ENCODE results near the gene APOLD1. TPM values are rescaled to one million over a fixed set of nuclear protein-coding genes. Genes with fewer than 3 reads are reported as not detected.
"Not testable (repeated sequence)": the region's sequence is repeated elsewhere in the genome, so short reads cannot be mapped to it uniquely, and the experiment has no call there.

The APOLD1 gene
- total RNA-seq, 1 experiment from 2014 or later, result 1.8 TPM

DNA sequence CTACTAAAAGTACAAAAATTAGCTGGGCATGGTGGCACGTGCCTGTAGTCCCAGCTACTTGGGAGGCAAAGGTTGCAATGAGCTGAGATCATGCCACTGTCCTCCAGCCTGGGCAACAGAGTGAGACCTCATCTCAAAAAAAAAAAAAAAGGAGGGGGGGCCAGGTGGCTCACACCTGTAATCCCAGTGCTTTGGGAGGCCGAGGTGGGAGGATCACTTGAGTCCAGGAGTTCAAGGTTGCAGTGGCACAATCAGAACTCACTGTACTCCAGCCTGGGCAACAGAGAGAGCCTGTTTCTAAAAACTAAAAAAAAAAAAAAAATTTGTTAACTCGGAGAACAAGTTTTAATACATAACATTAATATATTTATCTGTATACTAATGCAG, 22.1 kb downstream of the APOLD1 start:
- not testable (repeated sequence) for DNase-seq (ENCODE audit: low read depth)

DNA sequence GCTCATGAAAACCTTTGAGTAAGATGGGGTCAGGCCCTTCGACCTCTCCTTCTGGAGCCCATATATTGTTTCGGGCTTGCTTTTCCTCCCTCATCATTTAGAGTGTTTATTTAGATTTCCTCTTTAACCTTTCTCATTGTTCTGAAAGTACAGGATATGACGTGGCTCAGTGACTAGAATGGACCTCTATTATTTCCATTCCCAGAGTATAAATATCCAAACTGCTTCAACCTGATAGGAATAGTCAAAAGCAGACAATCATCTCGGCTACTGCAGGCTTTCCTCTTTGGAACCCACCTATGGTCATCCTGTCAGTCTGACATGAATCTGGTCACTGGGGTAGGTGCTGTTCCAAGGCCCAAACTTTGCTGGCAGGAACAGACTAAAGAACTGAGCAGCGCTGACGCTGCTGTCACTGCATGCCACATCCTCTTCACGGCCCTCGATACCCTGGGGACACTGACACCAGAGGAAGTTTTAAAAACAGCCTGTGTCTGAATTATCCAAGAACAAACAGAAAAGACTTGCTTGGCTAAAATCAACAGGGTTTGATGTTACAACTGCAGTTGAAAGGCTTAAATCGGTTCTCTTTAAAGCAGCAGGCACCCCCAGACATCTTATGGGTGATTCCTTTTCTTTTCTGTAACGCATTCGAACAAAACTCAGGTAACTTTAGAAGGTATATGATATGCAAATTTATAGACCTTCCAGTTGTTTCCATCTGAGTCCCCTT, 22.7 kb downstream of the APOLD1 start:
- peak; percentile 73 for DNase-seq (ENCODE audit: low read depth)

GRCh38 chr12:12810553-12811021, 25.1 kb downstream of the APOLD1 start:
- DNase-seq (ENCODE audit: low read depth), result no peak

GRCh38 chr12:12811343-12811742, 25.9 kb downstream of the APOLD1 start:
- no peak for DNase-seq (ENCODE audit: low read depth)

DNA sequence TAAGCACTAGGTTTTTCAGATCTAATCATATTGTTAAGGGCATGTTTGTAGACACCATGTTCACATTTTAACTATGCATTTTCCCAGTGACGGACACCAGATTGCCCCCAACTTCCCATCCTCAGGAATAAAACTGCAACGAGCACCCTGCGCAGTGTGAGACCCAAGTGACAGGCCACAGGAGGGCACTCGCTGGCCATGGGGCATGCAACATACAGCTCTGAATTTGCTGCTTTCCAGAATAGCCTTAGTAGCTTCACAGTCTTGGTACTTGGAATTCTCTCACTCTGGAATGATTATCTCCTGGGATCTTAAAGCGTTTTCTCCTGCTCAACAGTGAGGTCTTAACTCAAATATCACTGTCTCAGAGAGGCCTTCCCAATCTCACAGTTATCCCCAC, 26.7 kb downstream of the APOLD1 start:
- DNase-seq (ENCODE audit: low read depth), result peak; percentile 19

GRCh38 chr12:12812618-12813119, 27.2 kb downstream of the APOLD1 start:
- DNase-seq (ENCODE audit: low read depth), result no peak

GRCh38 chr12:12813120-12814101, 28.0 kb downstream of the APOLD1 start, which contains the start of gene DDX47:
Gene DDX47, plus strand, starts transcription at chr12:12813346. Its CDS starts 22 bp downstream, at chr12:12813368.
- DNase-seq (ENCODE audit: low read depth), result peak; percentile 89

DNA sequence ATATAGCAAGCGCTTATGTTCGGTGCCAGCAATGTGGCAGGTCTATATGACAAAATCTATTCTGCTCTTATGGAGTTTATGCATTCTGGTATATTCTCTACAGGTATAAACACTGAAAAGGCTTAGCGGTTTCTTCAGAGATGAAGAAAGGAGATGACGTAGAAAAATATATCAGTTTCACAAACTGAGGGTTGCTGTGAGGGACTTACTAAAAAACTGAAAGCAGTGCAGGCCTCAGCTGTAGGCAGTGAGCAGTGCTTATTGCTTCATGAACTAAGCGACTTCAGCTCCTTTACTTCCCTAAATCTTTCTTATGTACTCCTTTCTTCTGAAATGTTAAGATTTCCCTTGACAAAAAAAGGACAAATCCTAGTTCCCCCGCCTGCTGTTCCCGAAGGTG, 32.2 kb downstream of the APOLD1 start:
- DNase-seq (ENCODE audit: low read depth), result no peak

DNA sequence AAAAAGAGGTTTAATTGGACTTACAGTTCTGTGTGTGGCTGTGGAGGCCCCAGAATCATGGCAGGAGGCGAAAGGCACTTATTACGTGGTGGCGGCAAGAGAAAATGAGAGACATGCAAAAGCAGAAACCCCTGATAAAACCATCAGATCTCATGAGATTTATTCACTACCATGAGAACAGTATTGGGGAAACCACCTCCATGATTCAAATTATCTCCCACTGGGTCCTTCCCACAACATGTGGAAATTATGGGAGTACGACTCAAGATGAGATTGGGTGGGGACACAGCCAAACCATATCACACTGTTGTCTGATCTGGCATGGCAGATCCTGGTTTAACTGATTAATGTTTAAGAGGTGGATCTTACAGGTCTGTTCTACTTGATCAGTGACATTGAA, 33.2 kb downstream of the APOLD1 start:
- DNase-seq (ENCODE audit: low read depth), result no peak

- DNase-seq (ENCODE audit: low read depth), result no peak
Observed at GRCh38 chr12:12819221-12819620, 33.8 kb downstream of the APOLD1 start.

GRCh38 chr12:12819752-12820311, 34.4 kb downstream of the APOLD1 start:
- peak; percentile 89 for DNase-seq (ENCODE audit: low read depth)

DNA sequence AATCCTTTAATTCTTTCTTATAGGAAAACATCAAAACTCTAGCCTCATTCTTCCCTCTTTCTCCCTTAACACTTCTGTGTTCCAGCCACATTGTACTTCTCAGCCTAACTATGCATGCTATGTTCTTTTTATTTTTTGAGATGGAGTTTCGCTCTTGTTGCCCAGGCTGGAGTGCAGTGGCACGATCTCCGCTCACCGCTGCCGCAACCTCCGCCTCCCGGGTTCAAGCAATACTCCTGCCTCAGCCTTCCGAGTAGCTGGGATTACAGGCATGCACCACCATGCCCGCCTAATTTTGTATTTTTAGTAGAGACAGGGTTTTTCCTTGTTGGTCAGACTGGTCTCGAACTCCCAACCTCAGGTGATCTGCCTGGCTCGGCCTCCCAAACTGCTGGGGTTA, 34.9 kb downstream of the APOLD1 start:
- DNase-seq (ENCODE audit: low read depth), result not testable (repeated sequence)

DNA sequence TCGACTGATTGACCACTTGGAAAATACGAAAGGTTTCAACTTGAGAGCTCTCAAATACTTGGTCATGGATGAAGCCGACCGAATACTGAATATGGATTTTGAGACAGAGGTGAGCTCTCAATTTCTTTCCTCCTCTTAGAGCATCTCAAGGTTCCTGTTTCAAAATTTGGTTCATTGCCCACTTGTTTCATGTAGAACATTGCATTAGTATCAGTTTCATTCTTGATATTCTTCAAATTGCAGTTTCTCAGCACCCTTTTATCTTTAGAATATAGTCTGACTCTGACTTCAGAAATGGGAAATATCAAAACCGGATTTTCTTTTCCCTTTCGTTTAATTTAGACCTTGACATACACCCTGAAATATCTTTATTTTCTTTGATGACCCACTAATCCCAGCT, 36.5 kb downstream of the APOLD1 start:
- DNase-seq (ENCODE audit: low read depth), result no peak

- no peak for DNase-seq (ENCODE audit: low read depth)
Observed at GRCh38 chr12:12822886-12823285, 37.4 kb downstream of the APOLD1 start.

DNA sequence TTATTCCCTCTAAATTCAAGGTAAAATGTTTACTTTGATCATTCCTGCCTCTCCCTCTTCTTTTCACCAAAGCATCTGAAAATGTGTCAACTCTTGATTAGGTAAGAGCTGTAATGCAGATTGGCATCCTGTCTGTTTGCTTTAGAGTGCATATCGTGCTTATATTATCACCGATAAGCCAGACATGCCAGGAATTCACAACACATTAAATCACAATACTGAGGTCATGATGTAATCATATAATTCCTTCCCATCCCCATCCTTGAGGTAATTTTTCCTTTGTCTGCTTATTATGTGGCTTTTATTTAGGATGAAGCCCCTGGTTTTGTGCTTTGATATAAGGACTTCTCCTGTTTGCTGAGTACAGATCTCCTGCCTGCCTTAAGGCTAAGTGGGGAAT, 37.8 kb downstream of the APOLD1 start:
- peak; percentile 24 for DNase-seq (ENCODE audit: low read depth)

- DNase-seq (ENCODE audit: low read depth), result no peak
Observed at GRCh38 chr12:12823811-12824210, 38.4 kb downstream of the APOLD1 start.

DNA sequence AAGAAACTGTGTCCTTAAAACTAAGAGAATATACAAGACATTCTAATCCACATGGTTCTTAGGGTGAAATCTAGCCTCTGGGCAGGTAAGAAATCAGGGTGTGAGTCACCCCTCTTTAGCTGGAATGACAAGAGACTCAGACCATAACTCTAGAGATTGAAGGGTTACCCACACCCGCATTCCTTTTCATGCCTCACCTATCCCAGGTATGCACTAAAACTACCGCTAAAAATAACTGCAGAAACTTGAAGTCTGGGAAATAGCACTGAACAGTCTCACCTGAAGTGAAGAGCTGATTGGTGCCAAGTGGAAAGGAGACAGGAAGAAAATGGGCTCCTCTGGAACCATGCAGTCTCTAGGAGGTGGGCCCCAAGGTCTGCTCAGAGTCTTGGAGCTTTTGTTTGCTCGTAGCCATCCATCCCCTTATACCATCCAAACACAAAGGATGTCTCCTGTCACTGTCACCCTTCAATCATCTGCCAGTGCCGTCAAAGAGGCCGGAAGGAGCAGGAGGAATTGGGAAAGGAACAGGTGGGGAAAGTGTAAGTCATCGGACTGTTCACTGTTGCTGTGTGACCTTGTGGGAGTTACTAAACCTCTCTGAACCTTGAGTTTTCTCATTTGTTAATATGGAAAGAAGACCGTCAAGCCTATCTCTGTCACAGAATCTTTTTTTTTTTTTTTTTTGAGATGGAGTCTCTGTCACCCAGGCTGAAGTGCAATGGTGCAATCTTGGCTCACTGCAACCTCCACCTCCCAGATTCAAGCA, 50.1 kb downstream of the APOLD1 start:
- peak; percentile 62 for DNase-seq (ENCODE audit: low read depth)

DNA sequence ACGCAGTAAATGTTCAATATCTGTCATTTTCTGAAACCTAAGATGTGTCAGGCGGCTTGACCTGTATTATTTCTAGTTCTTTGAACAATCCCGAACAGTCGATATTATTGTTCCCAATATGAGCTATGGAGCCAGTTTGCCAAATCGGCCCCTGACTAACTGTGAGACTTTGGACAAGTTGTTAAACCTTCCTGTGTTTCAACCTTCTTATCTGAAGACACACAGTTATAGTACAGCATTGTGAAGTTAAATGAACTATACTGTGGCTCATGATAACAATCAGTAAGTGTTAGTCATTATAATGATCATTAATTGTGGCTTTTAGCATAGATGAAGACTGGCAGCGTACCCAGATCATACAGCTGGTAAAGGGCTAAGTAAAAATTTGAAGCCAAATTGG, 51.1 kb downstream of the APOLD1 start:
- DNase-seq (ENCODE audit: low read depth), result no peak

DNA sequence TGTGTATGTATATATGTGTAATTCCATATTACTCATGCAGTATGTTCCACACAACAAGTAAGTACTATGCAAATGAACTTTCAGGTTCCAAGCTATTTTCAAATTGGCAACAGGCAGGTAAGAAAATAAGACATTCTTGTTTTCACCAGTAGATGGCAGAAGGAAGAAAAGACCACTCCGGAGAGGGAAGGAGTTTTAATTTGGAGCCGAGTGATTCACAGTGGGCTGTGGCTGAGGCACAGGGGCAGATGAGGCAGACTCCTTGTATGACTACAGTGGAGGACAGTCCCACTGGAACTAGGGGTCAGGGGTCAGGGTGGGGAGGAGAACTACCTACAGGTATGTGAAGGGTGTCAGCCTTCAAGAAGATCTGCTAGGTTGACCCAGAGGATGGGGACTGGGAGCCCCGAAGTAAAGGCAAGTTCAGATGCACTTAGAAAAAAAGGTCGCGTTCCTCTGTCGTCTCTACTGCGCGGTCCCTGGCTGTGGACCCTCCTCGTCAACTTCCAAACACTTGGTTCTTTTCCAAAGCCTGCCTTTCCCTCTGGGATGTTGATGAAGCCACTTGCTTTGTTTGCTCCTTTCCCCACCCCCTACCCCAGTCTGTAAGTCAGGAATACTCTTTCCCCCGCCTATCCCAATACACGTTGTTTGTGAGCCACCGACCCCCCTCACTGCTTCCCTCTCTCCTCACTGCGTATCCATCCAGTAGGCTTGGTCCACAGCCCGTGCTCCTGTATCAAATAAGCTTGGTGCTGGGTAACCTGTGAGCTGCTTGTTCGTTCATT, 51.8 kb downstream of the APOLD1 start:
- DNase-seq (ENCODE audit: low read depth), result peak; percentile 76

- DNase-seq (ENCODE audit: low read depth), result no peak
Observed at GRCh38 chr12:12837813-12838153, 52.3 kb downstream of the APOLD1 start.

All from HT1080 (cell line).